WTC11 (cell line): ENCODE results near the gene NPLOC4. TPM values are rescaled to one million over a fixed set of nuclear protein-coding genes. Genes with fewer than 3 reads are reported as not detected.

Experiments
- ATAC-seq: fragments of 200-7000 bp; cut with Tn5 transposase; 2 replicates; pipeline ENCODE4 v1.10.0; 2021; ENCODE audit warnings: mild to moderate bottlenecking, moderate library complexity
- CTCF ChIA-PET: fragments of 300-600 bp; sonication (Branson Sonifier 250); formaldehyde crosslinking; loops from one replicate; lab custom pipeline; 2021; ENCODE audit warnings: antibody characterized with exemption; lab: Charles Lee
- POLR2A ChIA-PET: fragments of 350-600 bp; sonication (Branson Sonifier 250); formaldehyde crosslinking; loops from one replicate; lab custom pipeline; 2021; ENCODE audit warnings: antibody characterized with exemption; lab: Charles Lee
- DNase-seq: peaks from one replicate; pipeline ENCODE4 v3.0.0; 2021; ENCODE audit warnings: low spot score
- H3K27ac Mint-ChIP-seq: 2 replicates; pipeline ENCODE4 v1.8.0; 2021; ENCODE audit warnings: mixed read lengths
- H3K27me3 Mint-ChIP-seq: 2 replicates; pipeline ENCODE4 v1.8.0; 2021; ENCODE audit warnings: low read depth, mild to moderate bottlenecking, moderate library complexity, mixed read lengths
- H3K36me3 Mint-ChIP-seq: 2 replicates; pipeline ENCODE4 v1.8.0; 2021; ENCODE audit warnings: mixed read lengths
- H3K4me1 Mint-ChIP-seq: 2 replicates; pipeline ENCODE4 v1.8.0; 2022; ENCODE audit warnings: mixed read lengths
- H3K4me3 Mint-ChIP-seq: 2 replicates; pipeline ENCODE4 v1.8.0; 2021; ENCODE audit warnings: mild to moderate bottlenecking, moderate library complexity, mixed read lengths
- H3K9me3 Mint-ChIP-seq: 2 replicates; pipeline ENCODE4 v1.8.0; 2021; ENCODE audit warnings: mixed read lengths
- ATF1 ChIP-seq: sonication (generic); formaldehyde crosslinking; IDR thresholded peaks from 2 replicates; pipeline ENCODE4 v1.8.1; 2023; ENCODE audit warnings: mild to moderate bottlenecking, moderate library complexity, missing genetic modification reagents
- EMX1 ChIP-seq: fragments of 250-450 bp; sonication (Bioruptor Pico); IDR thresholded peaks from 2 replicates; pipeline ENCODE4 v1.8.0; 2021; ENCODE audit warnings: mild to moderate bottlenecking
- FOXK1 ChIP-seq: sonication (generic); formaldehyde crosslinking; IDR thresholded peaks from 2 replicates; pipeline ENCODE4 v1.8.0; 2022; ENCODE audit warnings: mild to moderate bottlenecking, moderate library complexity, missing genetic modification reagents
- GABPB1 ChIP-seq: sonication (generic); formaldehyde crosslinking; IDR thresholded peaks from 2 replicates; pipeline ENCODE4 v1.8.1; 2023; ENCODE audit warnings: mild to moderate bottlenecking, missing genetic modification reagents
- NFYB ChIP-seq: sonication (generic); formaldehyde crosslinking; conservative IDR thresholded peaks from 2 replicates; pipeline ENCODE4 v1.8.0; 2022; ENCODE audit warnings: low read depth, missing genetic modification reagents
- TP53 ChIP-seq: sonication (generic); formaldehyde crosslinking; IDR thresholded peaks from 2 replicates; pipeline ENCODE4 v1.8.1; 2023; ENCODE audit warnings: mild to moderate bottlenecking, missing genetic modification reagents
- ZBTB21 ChIP-seq: sonication (generic); formaldehyde crosslinking; IDR thresholded peaks from 2 replicates; pipeline ENCODE4 v1.8.1; 2023; ENCODE audit warnings: mild to moderate bottlenecking, missing genetic modification reagents, borderline replicate concordance
- ZNF219 ChIP-seq: sonication (generic); formaldehyde crosslinking; IDR thresholded peaks from 2 replicates; pipeline ENCODE4 v1.8.0; 2023; ENCODE audit warnings: missing genetic modification reagents, mild to moderate bottlenecking, borderline replicate concordance
- ZNF416 ChIP-seq: fragments of 250-450 bp; sonication (Bioruptor Pico); IDR thresholded peaks from 2 replicates; pipeline ENCODE4 v1.9.0; 2021; ENCODE audit warnings: mild to moderate bottlenecking, inconsistent platforms
- ZNF423 ChIP-seq: fragments of 250-450 bp; sonication (Bioruptor Pico); IDR thresholded peaks from 2 replicates; pipeline ENCODE4 v2.1.2; 2022; ENCODE audit warnings: mild to moderate bottlenecking, moderate library complexity
- ZNF671 ChIP-seq: fragments of 250-450 bp; sonication (Bioruptor Pico); IDR thresholded peaks from 2 replicates; pipeline ENCODE4 v1.8.0; 2021; ENCODE audit warnings: mild to moderate bottlenecking
- total RNA-seq: library from RNA; stranded (reverse); gene quantifications from 3 replicates; pipeline ENCODE4 v1.2.3, GENCODE V29; 2021
- TF ChIP-seq, protein P1 (sequence below): sonication (generic); formaldehyde crosslinking; IDR thresholded peaks from 2 replicates; pipeline ENCODE4 v1.8.1; 2022; ENCODE audit warnings: mild to moderate bottlenecking, moderate library complexity, missing genetic modification reagents
- TF ChIP-seq, protein P2 (sequence below): fragments of 250-450 bp; sonication (Bioruptor Pico); IDR thresholded peaks from 2 replicates; pipeline ENCODE4 v1.9.0; 2021; ENCODE audit warnings: mild to moderate bottlenecking
- TF ChIP-seq, protein P3 (sequence below): fragments of 250-450 bp; sonication (Bioruptor Pico); IDR thresholded peaks from 2 replicates; pipeline ENCODE4 v2.1.2; 2022; ENCODE audit warnings: mild to moderate bottlenecking, moderate library complexity
- TF ChIP-seq, protein P4 (sequence below): fragments of 250-450 bp; sonication (Bioruptor Pico); IDR thresholded peaks from 2 replicates; pipeline ENCODE4 v1.9.0; 2021; ENCODE audit warnings: mild to moderate bottlenecking, borderline replicate concordance
- TF ChIP-seq, protein P5 (sequence below): fragments of 250-450 bp; sonication (Bioruptor Pico); conservative IDR thresholded peaks from 2 replicates; pipeline ENCODE4 v1.9.0; 2021; ENCODE audit warnings: mild to moderate bottlenecking
- TF ChIP-seq, protein P6 (sequence below): sonication (generic); formaldehyde crosslinking; IDR thresholded peaks from 2 replicates; pipeline ENCODE4 v1.8.0; 2023; ENCODE audit warnings: mild to moderate bottlenecking, missing genetic modification reagents
- TF ChIP-seq, protein P7 (sequence below): sonication (generic); formaldehyde crosslinking; IDR thresholded peaks from 2 replicates; pipeline ENCODE4 v1.8.0; 2023; ENCODE audit warnings: missing genetic modification reagents

The NPLOC4 gene
- total RNA-seq, 1 experiment from 2014 or later, result 83.5 TPM

DNA sequence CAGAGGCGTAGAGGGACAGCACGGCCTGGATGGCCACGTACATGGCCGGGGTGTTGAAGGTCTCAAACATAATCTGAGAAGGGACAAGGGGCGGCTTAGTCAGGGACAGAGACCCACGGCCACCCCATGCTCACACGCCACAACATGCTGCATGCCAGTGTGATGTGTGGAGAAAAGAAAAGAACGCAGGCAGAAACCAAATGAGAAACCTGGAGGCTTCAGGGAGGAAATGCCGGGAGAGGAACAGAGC is 125.4 kb downstream of the NPLOC4 start:
- peaks cover 10% of the 10 kb centered on the region; the same call in 1 of the 2 replicates for H3K27me3 Mint-ChIP-seq
- no peak for ATAC-seq
- peaks cover 4% of the 10 kb centered on the region; the same call in 1 of the 2 replicates for H3K9me3 Mint-ChIP-seq
- no peak for TF ChIP-seq NFYB (CRISPR knock-in tag)
- TF ChIP-seq ZNF423 (CRISPR knock-in tag), result no peak
- TF ChIP-seq, protein P1, sequence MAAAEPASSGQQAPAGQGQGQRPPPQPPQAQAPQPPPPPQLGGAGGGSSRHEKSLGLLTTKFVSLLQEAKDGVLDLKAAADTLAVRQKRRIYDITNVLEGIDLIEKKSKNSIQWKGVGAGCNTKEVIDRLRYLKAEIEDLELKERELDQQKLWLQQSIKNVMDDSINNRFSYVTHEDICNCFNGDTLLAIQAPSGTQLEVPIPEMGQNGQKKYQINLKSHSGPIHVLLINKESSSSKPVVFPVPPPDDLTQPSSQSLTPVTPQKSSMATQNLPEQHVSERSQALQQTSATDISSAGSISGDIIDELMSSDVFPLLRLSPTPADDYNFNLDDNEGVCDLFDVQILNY (CRISPR knock-in tag), result no peak
- no peak for TF ChIP-seq EMX1 (CRISPR knock-in tag)
- TF ChIP-seq ZBTB21 (CRISPR knock-in tag), result no peak
- TF ChIP-seq TP53 (CRISPR knock-in tag), result no peak
- TF ChIP-seq, protein P2, sequence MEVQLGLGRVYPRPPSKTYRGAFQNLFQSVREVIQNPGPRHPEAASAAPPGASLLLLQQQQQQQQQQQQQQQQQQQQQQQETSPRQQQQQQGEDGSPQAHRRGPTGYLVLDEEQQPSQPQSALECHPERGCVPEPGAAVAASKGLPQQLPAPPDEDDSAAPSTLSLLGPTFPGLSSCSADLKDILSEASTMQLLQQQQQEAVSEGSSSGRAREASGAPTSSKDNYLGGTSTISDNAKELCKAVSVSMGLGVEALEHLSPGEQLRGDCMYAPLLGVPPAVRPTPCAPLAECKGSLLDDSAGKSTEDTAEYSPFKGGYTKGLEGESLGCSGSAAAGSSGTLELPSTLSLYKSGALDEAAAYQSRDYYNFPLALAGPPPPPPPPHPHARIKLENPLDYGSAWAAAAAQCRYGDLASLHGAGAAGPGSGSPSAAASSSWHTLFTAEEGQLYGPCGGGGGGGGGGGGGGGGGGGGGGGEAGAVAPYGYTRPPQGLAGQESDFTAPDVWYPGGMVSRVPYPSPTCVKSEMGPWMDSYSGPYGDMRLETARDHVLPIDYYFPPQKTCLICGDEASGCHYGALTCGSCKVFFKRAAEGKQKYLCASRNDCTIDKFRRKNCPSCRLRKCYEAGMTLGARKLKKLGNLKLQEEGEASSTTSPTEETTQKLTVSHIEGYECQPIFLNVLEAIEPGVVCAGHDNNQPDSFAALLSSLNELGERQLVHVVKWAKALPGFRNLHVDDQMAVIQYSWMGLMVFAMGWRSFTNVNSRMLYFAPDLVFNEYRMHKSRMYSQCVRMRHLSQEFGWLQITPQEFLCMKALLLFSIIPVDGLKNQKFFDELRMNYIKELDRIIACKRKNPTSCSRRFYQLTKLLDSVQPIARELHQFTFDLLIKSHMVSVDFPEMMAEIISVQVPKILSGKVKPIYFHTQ (CRISPR knock-in tag), result no peak
- no peak for TF ChIP-seq ZNF416
- no peak for TF ChIP-seq ZNF671 (CRISPR knock-in tag)
- TF ChIP-seq, protein P3, sequence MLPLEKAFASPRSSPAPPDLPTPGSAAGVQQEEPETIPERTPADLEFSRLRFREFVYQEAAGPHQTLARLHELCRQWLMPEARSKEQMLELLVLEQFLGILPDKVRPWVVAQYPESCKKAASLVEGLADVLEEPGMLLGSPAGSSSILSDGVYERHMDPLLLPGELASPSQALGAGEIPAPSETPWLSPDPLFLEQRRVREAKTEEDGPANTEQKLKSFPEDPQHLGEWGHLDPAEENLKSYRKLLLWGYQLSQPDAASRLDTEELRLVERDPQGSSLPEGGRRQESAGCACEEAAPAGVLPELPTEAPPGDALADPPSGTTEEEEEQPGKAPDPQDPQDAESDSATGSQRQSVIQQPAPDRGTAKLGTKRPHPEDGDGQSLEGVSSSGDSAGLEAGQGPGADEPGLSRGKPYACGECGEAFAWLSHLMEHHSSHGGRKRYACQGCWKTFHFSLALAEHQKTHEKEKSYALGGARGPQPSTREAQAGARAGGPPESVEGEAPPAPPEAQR (CRISPR knock-in tag), result no peak
- TF ChIP-seq, protein P4, sequence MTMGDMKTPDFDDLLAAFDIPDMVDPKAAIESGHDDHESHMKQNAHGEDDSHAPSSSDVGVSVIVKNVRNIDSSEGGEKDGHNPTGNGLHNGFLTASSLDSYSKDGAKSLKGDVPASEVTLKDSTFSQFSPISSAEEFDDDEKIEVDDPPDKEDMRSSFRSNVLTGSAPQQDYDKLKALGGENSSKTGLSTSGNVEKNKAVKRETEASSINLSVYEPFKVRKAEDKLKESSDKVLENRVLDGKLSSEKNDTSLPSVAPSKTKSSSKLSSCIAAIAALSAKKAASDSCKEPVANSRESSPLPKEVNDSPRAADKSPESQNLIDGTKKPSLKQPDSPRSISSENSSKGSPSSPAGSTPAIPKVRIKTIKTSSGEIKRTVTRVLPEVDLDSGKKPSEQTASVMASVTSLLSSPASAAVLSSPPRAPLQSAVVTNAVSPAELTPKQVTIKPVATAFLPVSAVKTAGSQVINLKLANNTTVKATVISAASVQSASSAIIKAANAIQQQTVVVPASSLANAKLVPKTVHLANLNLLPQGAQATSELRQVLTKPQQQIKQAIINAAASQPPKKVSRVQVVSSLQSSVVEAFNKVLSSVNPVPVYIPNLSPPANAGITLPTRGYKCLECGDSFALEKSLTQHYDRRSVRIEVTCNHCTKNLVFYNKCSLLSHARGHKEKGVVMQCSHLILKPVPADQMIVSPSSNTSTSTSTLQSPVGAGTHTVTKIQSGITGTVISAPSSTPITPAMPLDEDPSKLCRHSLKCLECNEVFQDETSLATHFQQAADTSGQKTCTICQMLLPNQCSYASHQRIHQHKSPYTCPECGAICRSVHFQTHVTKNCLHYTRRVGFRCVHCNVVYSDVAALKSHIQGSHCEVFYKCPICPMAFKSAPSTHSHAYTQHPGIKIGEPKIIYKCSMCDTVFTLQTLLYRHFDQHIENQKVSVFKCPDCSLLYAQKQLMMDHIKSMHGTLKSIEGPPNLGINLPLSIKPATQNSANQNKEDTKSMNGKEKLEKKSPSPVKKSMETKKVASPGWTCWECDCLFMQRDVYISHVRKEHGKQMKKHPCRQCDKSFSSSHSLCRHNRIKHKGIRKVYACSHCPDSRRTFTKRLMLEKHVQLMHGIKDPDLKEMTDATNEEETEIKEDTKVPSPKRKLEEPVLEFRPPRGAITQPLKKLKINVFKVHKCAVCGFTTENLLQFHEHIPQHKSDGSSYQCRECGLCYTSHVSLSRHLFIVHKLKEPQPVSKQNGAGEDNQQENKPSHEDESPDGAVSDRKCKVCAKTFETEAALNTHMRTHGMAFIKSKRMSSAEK (CRISPR knock-in tag), result no peak
- TF ChIP-seq, protein P5, sequence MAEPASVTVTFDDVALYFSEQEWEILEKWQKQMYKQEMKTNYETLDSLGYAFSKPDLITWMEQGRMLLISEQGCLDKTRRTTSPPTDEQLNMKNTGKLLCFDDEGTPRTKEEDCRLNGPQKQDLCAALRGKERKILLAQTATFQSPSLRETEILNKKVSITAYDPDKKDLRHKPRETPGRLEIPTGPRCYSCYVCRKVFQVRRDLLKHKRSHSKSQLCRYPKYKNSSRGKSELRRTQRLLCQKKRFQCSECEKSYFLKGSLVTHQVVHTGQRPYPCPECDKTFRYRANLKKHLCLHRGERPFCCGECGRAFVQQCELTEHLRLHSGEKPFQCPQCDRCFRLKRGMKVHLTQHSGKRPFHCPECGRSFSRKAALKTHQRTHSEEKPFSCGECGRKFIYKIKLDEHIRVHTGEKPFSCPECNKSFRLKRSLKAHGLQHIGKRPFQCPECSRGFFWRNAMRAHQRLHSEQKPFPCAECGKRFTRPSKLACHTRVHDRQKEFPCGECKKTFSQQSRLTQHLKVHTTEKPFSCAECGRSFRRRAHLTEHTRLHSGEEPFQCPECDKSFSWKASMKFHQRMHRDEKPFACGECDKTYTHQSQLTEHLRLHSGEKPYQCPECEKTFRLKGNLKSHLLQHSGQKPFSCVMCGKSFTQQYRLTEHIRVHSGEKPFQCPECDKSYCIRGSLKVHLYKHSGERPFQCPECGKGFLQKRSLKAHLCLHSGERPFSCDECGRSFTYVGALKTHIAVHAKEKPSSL (CRISPR knock-in tag), result no peak
- no peak for TF ChIP-seq ATF1
- TF ChIP-seq, protein P6, sequence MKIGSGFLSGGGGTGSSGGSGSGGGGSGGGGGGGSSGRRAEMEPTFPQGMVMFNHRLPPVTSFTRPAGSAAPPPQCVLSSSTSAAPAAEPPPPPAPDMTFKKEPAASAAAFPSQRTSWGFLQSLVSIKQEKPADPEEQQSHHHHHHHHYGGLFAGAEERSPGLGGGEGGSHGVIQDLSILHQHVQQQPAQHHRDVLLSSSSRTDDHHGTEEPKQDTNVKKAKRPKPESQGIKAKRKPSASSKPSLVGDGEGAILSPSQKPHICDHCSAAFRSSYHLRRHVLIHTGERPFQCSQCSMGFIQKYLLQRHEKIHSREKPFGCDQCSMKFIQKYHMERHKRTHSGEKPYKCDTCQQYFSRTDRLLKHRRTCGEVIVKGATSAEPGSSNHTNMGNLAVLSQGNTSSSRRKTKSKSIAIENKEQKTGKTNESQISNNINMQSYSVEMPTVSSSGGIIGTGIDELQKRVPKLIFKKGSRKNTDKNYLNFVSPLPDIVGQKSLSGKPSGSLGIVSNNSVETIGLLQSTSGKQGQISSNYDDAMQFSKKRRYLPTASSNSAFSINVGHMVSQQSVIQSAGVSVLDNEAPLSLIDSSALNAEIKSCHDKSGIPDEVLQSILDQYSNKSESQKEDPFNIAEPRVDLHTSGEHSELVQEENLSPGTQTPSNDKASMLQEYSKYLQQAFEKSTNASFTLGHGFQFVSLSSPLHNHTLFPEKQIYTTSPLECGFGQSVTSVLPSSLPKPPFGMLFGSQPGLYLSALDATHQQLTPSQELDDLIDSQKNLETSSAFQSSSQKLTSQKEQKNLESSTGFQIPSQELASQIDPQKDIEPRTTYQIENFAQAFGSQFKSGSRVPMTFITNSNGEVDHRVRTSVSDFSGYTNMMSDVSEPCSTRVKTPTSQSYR, result no peak
- no peak for TF ChIP-seq GABPB1 (CRISPR knock-in tag)
- no peak for TF ChIP-seq ZNF219 (CRISPR knock-in tag)
- TF ChIP-seq FOXK1 (CRISPR knock-in tag), result no peak
- TF ChIP-seq, protein P7, sequence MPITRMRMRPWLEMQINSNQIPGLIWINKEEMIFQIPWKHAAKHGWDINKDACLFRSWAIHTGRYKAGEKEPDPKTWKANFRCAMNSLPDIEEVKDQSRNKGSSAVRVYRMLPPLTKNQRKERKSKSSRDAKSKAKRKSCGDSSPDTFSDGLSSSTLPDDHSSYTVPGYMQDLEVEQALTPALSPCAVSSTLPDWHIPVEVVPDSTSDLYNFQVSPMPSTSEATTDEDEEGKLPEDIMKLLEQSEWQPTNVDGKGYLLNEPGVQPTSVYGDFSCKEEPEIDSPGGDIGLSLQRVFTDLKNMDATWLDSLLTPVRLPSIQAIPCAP (CRISPR knock-in tag), result no peak; the same call in 1 of the 2 replicates
- H3K27ac Mint-ChIP-seq, result peak overlapping the region; percentile 94
- H3K36me3 Mint-ChIP-seq, result peaks cover 38% of the 10 kb centered on the region
- DNase-seq, result no peak
- peak overlapping the region; percentile 99 for H3K4me3 Mint-ChIP-seq
- H3K4me1 Mint-ChIP-seq, result peaks cover 38% of the 10 kb centered on the region
- ChIA-PET POLR2A (interaction anchor here (0.6 to 0.9 kb wide), 2 partner anchors 27 to 114 kb away, joined by 3 to 5 read pairs; no protein-coding TSS in a partner anchor), CTCF (no interaction called here)
